HG03280 (cell line): ENCODE results near the gene RCSD1.
A peak's percentile ranks its signal among the peaks of the same experiment; 100 is the strongest.

Experiments
- ATAC-seq: cut with Tn5 transposase; IDR thresholded peaks from one replicate; pipeline ENCODE4 v1.9.1; 2021; ENCODE audit warnings: mild to moderate bottlenecking, moderate library complexity; ENCODE audit not compliant: unreplicated experiment

Gene RCSD1

GRCh38 chr1:167617153-167618147, 12.6 kb upstream of the RCSD1 start:
- peak; percentile 51 for ATAC-seq

- no peak for ATAC-seq
Observed at GRCh38 chr1:167618366-167618765, 11.7 kb upstream of the RCSD1 start.

- ATAC-seq = no peak
Observed at GRCh38 chr1:167618789-167619188, 11.2 kb upstream of the RCSD1 start.

DNA sequence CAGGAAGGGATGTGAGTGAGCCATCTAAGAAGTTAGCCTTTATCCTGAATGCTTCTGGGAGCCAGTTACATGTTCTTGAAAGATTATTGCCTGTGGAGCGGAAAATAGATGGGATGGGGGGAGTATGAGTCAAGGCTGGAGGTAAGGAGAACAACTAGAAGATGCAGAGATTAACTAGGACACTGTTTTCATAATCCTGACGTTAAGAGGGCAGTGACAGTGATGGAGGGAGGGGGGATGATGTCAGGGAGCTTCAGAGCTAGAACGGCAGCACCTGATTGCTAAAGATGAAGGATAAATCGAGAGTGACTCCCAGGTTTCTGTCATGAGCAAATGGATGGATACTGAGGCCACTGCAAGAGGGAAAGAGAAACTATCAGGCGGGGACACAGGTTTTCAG, 10.0 kb upstream of the RCSD1 start:
- no peak for ATAC-seq

- no peak for ATAC-seq
Observed at GRCh38 chr1:167621780-167622313, 8.2 kb upstream of the RCSD1 start.

DNA sequence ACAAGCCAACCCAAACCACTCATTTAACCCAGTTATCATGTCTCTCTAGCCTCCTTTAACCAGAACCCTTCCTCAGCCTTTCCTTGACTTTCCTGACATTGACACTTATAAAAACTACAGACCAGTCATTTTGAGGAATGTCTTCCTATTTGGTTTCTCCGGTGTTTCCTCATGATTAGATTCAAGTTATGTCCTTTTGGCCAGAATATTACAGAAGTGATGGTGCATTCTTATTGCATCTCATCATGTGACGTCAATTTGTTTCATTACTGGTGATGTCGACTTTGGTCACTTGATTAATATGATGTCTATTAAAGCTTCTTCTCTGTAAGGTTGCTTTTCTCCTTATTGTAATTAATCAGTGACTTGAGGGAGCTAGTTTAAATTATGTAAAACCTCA, 6.1 kb upstream of the RCSD1 start:
- ATAC-seq = no peak

DNA sequence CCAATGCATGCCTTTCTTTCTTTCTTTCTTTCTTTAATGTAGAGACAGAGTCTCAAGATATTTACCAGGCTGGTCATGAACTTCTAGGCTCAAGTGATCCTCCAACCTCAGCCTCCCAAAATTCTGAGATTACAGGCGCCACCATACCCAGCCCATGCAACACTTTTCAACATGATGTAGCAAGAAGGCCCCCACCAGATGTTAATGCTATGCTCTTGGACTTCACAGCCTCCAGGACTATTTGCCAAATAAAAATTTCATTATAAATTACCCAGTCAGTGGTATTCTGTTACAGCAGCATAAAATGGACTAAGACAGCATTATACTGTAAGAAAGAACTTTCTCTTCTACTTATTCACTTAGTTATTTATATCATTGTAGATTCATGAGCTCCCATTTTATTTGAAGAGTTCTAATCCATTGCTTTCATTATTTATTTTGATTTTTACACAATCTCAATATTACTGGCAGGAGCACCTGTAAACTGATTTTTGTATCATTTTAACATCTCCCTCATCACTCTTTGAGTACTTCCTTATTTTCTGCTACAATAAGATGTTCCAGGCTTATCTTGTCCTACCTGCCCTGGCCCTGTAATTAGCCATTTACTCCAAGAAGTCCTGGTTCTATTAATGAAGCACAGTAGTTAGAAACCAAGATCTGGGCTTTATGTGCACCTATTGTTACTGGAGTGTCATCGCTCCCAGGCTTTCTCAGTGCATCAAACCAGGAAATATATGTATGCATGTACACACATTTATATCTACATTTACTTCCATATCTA, 4.8 kb upstream of the RCSD1 start:
- no peak for ATAC-seq

- ATAC-seq = peak; percentile 5
Observed at GRCh38 chr1:167627615-167627864, 2.5 kb upstream of the RCSD1 start.

DNA sequence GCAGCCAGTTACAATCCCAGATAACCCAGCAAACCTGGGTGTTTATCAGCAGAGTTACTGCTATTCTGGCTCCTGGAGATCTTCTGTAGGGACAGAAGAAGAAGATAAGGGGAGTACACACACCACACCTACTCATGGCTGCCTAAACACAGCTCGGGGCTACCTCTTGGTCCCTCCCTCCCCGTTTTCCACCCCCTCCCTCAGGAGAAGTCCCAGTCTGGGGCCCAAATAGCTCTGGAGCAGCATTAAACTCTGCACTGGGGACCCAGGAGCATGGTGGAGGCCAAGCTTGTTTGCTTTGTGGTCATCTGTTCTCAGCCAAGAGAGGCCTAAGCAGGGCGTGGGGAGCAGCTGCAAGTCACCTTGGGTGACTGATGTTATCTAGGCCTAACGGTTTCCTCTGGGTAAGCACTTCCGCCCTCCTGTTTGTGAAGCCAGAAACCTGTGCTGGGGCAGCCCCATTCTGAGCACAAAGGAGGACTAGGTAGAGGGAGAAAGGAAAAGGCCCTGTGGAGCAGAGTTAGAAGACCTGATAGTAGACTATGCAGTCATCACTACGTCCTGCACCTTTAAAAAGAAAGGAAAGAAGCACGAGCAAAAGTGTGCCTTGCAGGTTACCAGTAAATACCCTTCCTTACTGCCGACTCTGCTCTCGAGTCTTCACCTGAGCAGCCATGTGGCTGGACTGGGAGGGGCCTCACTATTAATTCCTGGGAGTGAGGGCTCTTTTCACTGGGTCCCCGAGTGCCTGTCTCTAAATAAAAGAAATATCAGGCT, 2.0 kb upstream of the RCSD1 start:
- peak; percentile 70 for ATAC-seq

DNA sequence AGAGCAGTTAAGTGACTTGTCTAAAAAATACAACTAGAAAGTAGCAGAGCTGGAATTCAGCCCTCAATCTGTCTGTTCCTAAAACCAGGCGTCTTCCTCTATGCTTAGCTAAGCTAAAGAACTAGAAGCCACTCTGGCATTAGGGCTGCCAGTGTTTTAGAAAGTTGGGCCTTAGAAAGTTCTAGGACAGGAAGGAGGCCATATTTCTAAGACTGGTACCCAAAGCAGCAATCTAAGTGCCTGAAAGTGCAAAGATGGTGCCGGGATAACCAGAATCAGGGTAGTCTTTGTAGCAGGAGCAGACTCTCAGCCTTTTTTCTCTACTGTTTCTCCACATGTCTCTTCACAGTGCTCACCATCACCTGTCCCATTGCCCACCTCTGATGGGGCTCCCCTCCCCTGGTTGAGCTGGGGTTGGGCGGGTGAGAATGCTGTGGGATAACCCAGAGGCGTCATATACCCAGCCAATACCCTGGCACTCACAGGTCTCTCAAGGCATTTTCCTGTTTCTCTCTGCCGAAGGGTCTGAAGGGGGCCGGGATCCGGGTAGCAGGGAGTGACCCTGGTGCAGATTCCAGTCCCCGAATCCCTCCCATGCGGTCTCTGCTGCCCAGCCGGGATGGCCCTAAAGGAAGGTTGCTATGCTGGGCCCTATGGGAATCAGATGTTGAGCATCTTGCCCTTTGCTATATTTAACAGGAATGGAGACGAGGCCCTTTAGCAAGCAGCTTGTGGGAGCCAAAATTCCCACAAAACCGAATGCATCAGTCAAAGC, 1.1 kb upstream of the RCSD1 start:
- no peak for ATAC-seq

- ATAC-seq = no peak
Observed at GRCh38 chr1:167630568-167631385, 745 bp downstream of the RCSD1 start.

DNA sequence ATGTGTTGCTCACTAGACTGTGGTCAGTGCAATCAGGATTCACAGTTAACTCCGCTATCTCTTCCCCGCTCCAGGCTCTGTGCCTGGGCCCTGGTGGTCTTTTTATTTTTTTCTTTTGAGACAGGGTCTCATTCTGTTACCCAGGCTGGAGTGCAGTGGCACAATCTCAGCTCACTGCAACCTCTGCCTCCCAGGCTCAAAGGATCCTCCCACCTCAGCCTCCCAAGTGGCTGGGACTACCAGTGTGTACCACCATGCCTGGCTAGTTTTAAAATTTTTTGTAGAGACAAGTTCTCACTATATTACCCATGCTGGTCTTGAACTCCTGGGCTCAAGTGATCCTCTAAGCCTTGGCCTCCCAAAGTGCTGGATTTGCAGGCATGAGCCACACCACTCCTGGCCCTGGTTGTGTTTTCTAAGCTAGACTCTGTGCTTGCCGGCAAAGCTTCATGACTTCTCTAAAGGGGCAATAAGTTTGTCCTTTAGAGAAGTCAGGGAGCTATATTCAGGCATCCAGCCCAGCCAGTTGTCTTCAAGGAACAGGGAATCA, 1.4 kb downstream of the RCSD1 start:
- no peak for ATAC-seq

DNA sequence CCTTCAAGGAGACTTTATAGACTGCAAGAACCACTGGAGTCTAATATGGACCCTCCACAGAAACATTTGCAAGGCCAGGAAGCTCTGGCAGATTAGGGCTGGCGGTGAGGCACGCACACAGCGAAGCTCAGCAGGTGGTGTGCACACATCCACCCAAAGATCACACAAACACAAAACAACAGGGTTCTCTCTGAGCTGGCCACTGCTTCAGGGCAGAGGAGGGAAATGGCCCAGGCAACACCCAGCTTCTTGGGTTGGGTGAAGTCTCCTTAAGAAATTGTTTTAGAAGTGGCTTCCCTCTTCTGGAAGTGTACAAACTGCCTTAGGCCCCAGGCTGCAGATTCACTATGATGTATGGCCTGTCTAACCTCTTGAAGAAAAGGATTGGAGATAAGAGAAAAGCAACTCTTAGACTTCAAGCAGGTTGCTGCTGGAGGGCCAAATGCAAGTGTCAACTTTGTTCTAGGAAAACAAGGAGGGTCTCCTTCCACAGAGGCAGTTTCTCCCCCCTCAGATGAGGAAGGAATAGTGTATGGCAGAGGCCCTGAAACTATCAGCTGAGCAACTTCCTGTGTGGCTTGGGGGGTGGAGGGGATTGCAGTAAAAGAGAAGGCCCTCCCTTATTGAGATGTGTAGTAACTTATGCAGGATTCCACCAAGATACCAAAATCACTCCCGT, 2.0 kb downstream of the RCSD1 start:
- no peak for ATAC-seq

DNA sequence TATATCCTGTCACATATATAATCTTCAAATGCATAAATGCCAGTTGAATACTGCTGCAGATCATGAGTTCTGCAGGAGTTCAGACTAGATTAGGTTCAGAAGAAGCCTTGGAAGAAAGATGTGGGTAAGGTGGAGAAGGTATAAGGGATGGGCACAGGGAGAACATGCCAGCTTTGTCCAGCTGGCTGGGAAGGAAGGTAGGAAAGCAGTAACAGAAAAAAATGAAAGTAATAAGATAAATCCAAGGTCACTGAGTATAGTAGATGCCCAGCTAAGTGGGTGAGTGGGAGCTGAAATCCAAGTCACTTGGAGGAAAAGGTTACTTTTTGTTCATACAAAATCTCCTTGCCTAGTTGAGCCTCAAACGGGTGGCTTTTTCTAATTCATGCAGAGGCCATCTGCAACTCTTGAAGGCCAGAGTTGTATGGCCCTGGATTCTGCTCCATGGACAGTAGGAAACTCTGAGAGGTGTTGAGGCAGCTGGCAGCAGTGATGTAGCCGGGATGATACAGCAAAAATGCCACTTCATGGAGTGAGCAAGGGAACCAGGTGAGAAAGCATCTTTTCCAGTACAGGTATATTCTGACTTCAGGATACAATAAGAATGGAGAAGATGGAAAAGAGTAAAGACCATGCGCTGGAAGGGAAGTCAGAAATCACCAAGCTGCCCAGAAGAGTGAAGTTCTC, 3.4 kb downstream of the RCSD1 start:
- no peak for ATAC-seq

GRCh38 chr1:167634435-167634834, 4.4 kb downstream of the RCSD1 start:
- no peak for ATAC-seq

GRCh38 chr1:167635156-167635648, 5.2 kb downstream of the RCSD1 start:
- ATAC-seq = no peak

- no peak for ATAC-seq
Observed at GRCh38 chr1:167635941-167636340, 5.9 kb downstream of the RCSD1 start.

GRCh38 chr1:167638064-167638463, 8.0 kb downstream of the RCSD1 start:
- no peak for ATAC-seq
